HFFc6 (cell line): ENCODE results near the gene GK2. TPM values are rescaled to one million over a fixed set of nuclear protein-coding genes. Genes with fewer than 3 reads are reported as not detected.

Experiments used
- DNase-seq: peaks from one replicate; pipeline ENCODE4 v3.0.0-alpha.2; 2018
- H3K27ac Mint-ChIP-seq: 2 replicates; pipeline ENCODE4 v1.8.0; 2020; ENCODE audit warnings: mild to moderate bottlenecking, mixed read lengths
- H3K27me3 Mint-ChIP-seq: 2 replicates; pipeline ENCODE4 v1.8.0; 2021; ENCODE audit warnings: mild to moderate bottlenecking, moderate library complexity, mixed read lengths; ENCODE audit not compliant: insufficient read depth
- H3K36me3 Mint-ChIP-seq: 2 replicates; pipeline ENCODE4 v1.8.0; 2021; ENCODE audit warnings: low read depth, mixed read lengths
- H3K4me1 Mint-ChIP-seq: 2 replicates; pipeline ENCODE4 v1.8.0; 2020; ENCODE audit warnings: low read depth, mixed read lengths
- H3K4me3 Mint-ChIP-seq: 2 replicates; pipeline ENCODE4 v1.8.0; 2020; ENCODE audit warnings: mild to moderate bottlenecking, moderate library complexity, mixed read lengths
- H3K9me3 Mint-ChIP-seq: 2 replicates; pipeline ENCODE4 v1.8.0; 2020; ENCODE audit warnings: mild to moderate bottlenecking, mixed read lengths
- total RNA-seq, 6 experiments: library from RNA; stranded (reverse); fragmentation: NEBNext Ultra II Directional; extraction: Animal tissue kit (Norgen Biotek cat#: 25700); gene quantifications; 2 replicates in 1 of 6; 3 replicates in 5 of 6; pipeline ENCODE4 v1.2.3, GENCODE V29; 2021
- TF ChIP-seq, protein P1 (sequence below): fragments of 200-600 bp; sonication (generic); IDR thresholded peaks from 2 replicates; pipeline ENCODE4 v1.5.0; 2021; ENCODE audit warnings: antibody characterized with exemption, mild to moderate bottlenecking

GK2 gene
- total RNA-seq, 6 experiments from 2014 or later, result not detected

DNA sequence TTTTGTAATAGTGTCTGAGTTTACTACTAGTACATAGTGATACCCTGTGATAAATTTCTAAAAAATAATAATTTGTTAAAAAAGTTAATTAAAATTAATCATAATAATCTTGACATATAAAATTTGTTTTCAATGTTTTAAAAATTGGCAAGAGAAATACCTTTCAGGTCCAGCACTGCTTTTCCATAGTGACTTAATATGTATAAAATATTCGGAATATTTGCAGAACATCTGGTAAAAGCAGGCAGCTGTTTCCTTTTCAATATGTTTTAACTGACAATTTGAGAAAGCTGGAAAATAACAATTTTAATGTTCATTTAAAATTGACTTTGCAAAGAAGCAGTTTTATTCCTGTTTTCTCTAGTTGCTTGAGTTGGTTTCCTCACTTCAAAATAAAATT is 17.6 kb upstream of the GK2 start:
- Mint-ChIP-seq H3K27me3 (no peaks in the 10 kb centered on the region), H3K4me1 (no peaks in the 10 kb centered on the region), H3K27ac (no peak overlapping the region), H3K9me3 (peaks cover 29% of the 10 kb centered on the region), H3K4me3 (no peak overlapping the region), H3K36me3 (no peaks in the 10 kb centered on the region)
- TF ChIP-seq, protein P1, sequence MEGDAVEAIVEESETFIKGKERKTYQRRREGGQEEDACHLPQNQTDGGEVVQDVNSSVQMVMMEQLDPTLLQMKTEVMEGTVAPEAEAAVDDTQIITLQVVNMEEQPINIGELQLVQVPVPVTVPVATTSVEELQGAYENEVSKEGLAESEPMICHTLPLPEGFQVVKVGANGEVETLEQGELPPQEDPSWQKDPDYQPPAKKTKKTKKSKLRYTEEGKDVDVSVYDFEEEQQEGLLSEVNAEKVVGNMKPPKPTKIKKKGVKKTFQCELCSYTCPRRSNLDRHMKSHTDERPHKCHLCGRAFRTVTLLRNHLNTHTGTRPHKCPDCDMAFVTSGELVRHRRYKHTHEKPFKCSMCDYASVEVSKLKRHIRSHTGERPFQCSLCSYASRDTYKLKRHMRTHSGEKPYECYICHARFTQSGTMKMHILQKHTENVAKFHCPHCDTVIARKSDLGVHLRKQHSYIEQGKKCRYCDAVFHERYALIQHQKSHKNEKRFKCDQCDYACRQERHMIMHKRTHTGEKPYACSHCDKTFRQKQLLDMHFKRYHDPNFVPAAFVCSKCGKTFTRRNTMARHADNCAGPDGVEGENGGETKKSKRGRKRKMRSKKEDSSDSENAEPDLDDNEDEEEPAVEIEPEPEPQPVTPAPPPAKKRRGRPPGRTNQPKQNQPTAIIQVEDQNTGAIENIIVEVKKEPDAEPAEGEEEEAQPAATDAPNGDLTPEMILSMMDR, result no peak
- no peak for DNase-seq

DNA sequence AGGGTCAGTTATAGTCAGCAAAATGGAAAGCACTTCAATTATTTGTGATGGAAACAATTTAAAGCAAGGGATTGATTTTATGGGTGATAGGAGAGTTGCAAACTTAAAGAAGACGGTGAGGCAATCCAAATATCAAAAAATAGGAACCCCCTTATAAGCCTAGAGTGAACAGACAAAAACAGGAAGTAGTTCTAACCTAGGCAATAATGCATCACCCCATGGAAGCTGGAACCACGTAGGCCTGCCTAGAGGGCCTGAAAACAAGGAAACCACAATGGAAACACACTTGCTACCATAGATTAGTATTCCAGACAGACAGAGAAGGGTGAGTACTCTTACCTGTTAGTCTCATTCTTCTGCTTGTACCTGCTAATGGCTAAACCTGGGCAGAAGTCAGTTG is 13.5 kb upstream of the GK2 start:
- TF ChIP-seq, protein P1, result no peak
- no peak overlapping the region for H3K27ac Mint-ChIP-seq
- no peaks in the 10 kb centered on the region for H3K4me1 Mint-ChIP-seq
- H3K36me3 Mint-ChIP-seq, result no peaks in the 10 kb centered on the region
- H3K4me3 Mint-ChIP-seq, result no peak overlapping the region
- no peaks in the 10 kb centered on the region for H3K27me3 Mint-ChIP-seq
- no peak for DNase-seq
- H3K9me3 Mint-ChIP-seq, result peaks cover 35% of the 10 kb centered on the region

DNA sequence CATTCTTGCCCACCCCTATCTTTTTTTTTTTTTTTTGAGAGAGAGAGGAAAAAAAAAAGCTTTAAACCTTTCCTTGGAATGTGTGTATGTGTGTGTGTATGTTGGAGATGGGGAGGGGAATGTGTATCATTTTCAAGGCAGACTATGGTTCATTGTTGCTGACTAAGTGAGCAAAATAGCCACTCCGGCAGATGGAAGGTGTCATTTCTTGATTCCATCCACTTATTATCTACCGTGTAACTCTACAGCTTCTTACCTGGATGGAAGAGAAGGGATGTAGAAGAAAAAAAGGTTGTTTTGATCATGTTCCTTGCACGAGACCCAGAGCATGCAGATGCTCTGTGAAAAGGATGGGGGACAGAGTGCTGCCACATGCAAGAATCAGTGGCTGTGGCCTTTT is 5.9 kb upstream of the GK2 start:
- TF ChIP-seq, protein P1, result no peak
- H3K27me3 Mint-ChIP-seq, result no peaks in the 10 kb centered on the region
- H3K4me1 Mint-ChIP-seq, result no peaks in the 10 kb centered on the region

DNA sequence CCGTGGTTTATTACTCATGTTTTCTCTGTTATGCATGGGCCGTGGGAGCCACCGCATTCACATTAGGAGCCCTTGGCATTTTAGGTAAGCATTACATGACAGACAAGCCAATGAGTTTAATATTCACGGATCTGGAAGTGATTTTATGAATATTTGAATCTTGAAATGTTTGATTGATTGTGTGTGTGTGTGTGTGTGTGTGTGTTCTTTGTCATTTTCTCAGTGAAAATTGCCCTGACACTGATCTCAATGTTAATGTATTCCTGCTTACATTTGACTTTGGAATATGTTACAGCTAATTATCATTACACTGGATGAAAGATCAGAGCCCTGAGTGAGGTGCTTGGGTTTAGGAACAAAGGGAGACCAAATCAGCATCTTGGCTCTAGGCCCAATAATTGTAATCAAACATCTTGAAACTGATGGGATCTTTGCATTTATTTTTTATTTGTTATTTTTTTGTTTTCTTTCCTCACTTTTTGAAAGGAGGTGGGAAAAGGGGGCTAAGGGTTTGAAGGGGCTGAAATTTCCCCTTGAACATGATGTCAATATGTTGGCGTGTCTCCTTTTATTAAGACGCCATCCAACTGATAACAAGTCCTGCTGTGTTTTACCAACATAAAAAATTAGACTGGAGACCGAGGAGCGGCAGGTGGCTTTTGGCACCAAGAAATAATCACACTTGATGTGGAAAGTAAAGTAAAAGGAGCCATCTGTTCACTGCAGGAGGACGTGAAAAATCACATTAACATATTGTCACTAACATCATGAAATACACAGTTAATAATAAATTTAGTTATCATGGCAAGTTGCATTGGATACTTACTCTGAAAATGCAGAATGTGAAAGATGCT is 5.2 kb upstream of the GK2 start:
- Mint-ChIP-seq H3K27me3 (no peaks in the 10 kb centered on the region), H3K27ac (no peak overlapping the region), H3K36me3 (no peaks in the 10 kb centered on the region), H3K4me1 (no peaks in the 10 kb centered on the region), H3K4me3 (no peak overlapping the region), H3K9me3 (peaks cover 19% of the 10 kb centered on the region)
- no peak for DNase-seq
- TF ChIP-seq, protein P1, result no peak

More for the DNA sequence above, 5.9 kb upstream of the GK2 start:
- no peak overlapping the region for H3K4me3 Mint-ChIP-seq
- peaks cover 12% of the 10 kb centered on the region for H3K9me3 Mint-ChIP-seq
- H3K27ac Mint-ChIP-seq, result no peak overlapping the region
- no peak for DNase-seq
- H3K36me3 Mint-ChIP-seq, result no peaks in the 10 kb centered on the region

DNA sequence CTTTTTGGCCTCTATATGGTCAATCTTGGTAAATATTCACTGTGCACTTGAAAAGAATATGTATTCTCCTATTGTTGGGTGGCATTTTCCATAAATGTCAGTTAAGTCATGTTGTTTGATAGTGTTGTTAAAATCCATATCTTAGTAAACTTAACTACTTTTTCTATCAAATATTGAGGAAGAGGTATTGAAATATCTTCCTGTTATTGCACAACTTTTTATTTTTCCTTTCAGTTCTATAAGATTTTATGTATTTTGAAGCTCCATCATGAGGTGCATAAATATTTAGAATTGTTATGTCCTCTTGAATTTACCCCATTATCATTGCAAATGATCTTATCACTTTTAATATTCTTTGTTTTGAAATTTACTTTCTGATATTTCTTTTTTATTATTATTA is 3.4 kb downstream of the GK2 start:
- Mint-ChIP-seq H3K27ac (no peak overlapping the region), H3K27me3 (no peaks in the 10 kb centered on the region), H3K36me3 (no peaks in the 10 kb centered on the region), H3K4me3 (no peak overlapping the region), H3K9me3 (peaks cover 27% of the 10 kb centered on the region), H3K4me1 (no peaks in the 10 kb centered on the region)
- no peak for DNase-seq
- TF ChIP-seq, protein P1, result no peak
